SW 1271 (cell line): ENCODE results near the gene MRPL4.
A peak's percentile ranks its signal among the peaks of the same experiment; 100 is the strongest.
"Not testable (repeated sequence)": the region's sequence is repeated elsewhere in the genome, so short reads cannot be mapped to it uniquely, and the experiment has no call there.

Experiments
- DNase-seq, 2 experiments: peaks; one replicate each; lab custom pipeline; 2025; lab: John Stamatoyannopoulos, UW

The MRPL4 gene

DNA sequence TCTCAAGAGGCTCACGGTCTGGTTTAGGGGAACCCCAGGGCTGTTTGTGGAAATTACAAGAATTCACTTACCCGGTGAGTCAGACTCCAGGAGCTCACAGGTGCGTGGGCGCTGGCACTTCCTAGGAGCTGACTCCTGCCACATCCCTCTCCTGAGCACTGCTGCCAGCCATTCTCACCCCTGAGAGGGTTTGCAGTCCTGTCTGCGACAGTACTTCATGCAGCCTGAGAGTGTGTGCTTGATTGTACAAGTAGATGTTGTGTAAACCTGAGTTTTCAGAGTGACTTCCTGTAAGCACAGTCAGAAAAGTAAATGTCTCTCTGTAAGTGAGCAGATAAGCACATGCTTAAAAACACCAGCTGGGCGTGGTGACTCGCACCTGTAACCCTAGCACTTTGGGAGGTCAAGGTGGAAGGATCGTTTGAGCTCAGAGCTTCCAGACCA, 8.1 kb downstream of the MRPL4 start:
- no peak for DNase-seq

DNA sequence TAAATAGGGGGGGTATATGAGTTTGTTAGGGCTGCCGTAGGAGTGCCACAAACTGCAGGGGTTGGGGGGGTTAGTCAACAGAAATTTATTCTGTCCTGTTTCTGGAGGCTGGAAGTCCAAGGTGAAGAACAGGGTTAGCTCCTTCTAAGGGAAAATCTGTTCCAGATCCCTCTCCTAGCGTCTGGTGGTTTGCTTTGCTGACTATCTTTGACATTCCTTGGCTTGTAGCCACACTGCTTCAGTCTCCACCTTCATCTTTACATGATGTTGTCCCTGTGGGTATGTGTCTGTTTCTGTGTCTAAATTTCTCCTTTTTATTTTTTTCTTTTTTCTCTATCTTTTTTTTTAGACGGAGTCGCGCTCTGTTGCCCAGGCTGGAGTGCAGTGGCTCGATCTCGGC, 10.8 kb downstream of the MRPL4 start:
- DNase-seq, result no peak

DNA sequence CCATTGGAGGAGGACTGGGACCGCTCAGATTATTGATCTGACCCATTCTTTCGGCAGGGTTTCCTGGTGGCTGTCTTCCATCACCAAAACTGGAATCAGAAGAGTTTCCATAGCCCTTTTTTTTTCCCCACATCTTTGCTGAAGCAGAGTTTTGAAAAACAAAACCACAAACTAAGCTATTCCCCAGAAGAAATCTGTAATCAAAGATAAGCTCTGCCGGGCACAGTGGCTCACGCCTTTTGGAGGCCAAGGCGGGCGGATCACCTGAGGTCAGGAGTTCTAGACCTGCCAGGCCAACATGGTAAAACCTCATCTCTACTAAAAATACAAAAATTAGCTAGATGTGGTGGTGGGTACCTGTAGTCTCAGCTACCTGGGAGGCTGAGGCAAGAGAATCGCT, 14.7 kb downstream of the MRPL4 start:
- no peak for DNase-seq

DNA sequence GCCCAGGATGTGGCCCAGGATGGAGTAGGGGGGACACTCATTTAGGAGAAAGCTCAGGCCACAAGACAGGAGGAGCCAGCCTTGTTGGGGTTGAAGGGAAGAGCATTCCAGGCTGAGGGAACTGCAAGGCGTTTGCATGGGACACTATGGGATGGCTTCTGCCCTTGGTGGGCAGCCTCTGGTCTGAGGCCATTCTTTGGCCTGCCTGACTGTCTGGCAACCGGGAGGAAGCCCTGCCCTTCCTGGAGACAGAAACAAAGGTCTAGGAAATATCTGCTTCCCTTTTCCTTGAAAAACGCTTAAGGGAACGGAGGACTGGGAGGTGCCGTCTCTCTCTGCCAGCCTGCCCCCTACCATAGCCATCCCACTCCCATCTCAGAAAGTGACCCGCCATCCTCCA, 16.1 kb downstream of the MRPL4 start:
- DNase-seq, result no peak

GRCh38 chr19:10269333-10270179, 17.5 kb downstream of the MRPL4 start:
- DNase-seq, result peak in 1 of 2 experiments; percentile 57

- DNase-seq, result no peak
Observed at GRCh38 chr19:10270180-10270615, 18.2 kb downstream of the MRPL4 start.

DNA sequence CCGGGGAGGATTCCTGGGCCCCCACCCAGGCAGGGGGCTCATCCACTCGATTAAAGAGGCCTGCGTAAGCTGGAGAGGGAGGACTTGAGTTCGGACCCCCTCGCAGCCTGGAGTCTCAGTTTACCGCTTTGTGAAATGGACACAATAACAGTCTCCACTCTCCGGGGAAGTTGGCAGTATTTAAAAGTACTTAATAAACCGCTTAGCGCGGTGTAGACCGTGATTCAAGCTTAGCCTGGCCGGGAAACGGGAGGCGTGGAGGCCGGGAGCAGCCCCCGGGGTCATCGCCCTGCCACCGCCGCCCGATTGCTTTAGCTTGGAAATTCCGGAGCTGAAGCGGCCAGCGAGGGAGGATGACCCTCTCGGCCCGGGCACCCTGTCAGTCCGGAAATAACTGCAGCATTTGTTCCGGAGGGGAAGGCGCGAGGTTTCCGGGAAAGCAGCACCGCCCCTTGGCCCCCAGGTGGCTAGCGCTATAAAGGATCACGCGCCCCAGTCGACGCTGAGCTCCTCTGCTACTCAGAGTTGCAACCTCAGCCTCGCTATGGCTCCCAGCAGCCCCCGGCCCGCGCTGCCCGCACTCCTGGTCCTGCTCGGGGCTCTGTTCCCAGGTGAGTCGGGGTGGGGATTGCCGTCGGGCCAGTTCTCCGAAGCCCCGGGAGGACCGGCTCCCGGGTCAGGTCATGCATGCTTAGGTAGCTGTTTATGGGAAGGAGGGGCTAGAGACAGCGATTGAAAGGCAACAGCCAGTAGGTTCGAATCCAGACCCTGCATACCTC, 18.8 kb downstream of the MRPL4 start, which contains the start of gene ICAM1:
Gene ICAM1, plus strand, starts transcription at position 505 of the 779 bp plus-strand sequence. Its CDS starts 40 bp downstream, at position 545.
- DNase-seq, result peak; percentile 30 to 49

DNA sequence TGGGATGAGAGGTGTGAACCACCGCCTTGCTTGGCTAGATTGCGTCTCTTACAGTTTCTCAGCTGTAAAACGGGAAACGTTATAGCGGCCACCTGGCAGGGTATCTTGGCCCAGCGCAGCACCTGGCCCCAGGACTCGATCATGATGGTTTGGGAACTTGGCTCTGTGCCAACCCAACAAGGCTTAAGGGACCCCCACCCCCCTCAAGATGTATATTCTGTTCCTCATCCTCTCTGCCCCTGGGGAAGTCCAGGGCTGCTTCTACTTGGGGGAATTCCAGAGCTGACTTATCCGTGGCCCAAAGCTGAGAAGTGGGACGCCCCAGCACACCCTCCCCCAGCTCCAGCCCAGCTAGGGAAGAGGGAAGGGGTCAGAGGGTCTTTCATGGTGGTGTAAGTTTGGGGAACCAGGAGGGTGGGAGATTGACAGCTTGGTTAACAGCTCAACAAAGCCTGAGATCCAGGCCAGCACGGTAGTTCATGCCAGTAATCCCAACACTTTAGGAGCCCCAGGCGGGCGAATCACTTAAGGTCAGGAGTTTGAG, 19.6 kb downstream of the MRPL4 start:
- no peak for DNase-seq

- DNase-seq, result no peak
Observed at GRCh38 chr19:10274589-10274988, 22.6 kb downstream of the MRPL4 start.

GRCh38 chr19:10277795-10278589, 26.0 kb downstream of the MRPL4 start:
- DNase-seq, result no peak

DNA sequence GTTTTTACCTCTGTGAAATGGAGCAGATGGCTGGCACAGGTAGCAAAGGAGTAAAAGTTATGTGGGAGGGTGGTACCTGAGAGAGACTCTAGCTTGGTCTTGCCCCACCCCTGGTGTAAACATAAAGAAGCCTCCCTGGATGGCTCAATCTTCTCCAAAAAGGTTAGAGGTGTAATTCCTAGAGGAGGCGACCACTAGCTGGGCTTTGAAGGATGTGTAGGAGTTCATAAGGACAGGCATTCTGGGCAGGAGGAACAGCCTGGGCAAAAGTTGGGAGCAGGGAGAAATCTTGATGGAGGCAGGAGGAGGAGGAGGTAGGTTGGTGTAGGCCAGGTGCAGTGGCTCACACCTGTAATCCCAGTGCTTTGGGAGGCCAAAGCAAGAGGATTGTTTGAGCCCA, 26.9 kb downstream of the MRPL4 start:
- DNase-seq, result no peak

- DNase-seq, result no peak
Observed at GRCh38 chr19:10279737-10280442, 27.9 kb downstream of the MRPL4 start.

GRCh38 chr19:10282043-10282442, 30.0 kb downstream of the MRPL4 start:
- not testable (repeated sequence) for DNase-seq

DNA sequence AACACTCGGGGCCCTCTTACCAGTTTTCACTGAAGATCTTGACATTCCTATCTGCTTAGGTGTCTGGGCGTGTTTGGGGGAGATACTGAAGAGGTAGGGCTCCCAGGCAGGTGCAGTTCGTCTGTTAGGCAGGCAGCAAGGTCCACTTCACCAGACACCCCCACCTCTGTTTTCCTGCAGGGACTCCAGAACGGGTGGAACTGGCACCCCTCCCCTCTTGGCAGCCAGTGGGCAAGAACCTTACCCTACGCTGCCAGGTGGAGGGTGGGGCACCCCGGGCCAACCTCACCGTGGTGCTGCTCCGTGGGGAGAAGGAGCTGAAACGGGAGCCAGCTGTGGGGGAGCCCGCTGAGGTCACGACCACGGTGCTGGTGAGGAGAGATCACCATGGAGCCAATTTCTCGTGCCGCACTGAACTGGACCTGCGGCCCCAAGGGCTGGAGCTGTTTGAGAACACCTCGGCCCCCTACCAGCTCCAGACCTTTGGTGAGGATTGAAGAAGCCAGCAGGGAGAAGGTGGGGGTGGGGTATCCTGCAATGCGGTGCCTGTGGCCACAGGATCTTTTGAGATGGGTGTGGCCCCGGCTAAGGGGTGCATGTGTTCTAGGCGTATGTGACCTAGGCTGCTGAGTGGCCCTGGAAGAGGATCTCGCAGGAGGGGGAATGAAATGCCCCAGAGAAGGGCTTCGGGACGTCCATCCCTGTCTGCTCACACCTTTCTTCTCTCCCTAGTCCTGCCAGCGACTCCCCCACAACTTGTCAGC, 31.5 kb downstream of the MRPL4 start:
- no peak for DNase-seq

DNA sequence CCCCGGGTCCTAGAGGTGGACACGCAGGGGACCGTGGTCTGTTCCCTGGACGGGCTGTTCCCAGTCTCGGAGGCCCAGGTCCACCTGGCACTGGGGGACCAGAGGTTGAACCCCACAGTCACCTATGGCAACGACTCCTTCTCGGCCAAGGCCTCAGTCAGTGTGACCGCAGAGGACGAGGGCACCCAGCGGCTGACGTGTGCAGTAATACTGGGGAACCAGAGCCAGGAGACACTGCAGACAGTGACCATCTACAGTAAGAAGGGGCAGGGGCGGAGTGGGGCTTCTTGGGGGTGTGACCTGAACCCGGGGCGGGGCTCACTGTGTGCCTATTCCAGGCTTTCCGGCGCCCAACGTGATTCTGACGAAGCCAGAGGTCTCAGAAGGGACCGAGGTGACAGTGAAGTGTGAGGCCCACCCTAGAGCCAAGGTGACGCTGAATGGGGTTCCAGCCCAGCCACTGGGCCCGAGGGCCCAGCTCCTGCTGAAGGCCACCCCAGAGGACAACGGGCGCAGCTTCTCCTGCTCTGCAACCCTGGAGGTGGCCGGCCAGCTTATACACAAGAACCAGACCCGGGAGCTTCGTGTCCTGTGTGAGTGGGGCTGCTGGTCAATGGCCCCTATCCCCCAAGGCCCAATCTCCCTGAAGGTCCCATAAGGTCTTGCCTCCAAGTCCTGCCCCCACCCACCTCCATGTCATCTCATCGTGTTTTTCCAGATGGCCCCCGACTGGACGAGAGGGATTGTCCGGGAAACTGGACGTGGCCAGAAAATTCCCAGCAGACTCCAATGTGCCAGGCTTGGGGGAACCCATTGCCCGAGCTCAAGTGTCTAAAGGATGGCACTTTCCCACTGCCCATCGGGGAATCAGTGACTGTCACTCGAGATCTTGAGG, 32.3 kb downstream of the MRPL4 start:
- DNase-seq, result no peak

- no peak for DNase-seq
Observed at GRCh38 chr19:10284960-10285278, 32.9 kb downstream of the MRPL4 start.

DNA sequence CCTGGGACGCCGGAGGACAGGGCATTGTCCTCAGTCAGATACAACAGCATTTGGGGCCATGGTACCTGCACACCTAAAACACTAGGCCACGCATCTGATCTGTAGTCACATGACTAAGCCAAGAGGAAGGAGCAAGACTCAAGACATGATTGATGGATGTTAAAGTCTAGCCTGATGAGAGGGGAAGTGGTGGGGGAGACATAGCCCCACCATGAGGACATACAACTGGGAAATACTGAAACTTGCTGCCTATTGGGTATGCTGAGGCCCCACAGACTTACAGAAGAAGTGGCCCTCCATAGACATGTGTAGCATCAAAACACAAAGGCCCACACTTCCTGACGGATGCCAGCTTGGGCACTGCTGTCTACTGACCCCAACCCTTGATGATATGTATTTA, 33.4 kb downstream of the MRPL4 start:
- DNase-seq, result no peak

GRCh38 chr19:10286803-10287737, 35.1 kb downstream of the MRPL4 start, which contains the start of gene ICAM4:
Gene ICAM4, plus strand, starts transcription at chr19:10286955. Its CDS starts 58 bp downstream, at chr19:10287013.
- no peak for DNase-seq
